NCI-H128 (cell line): ENCODE results near the gene VPS36.
"Not testable (repeated sequence)": the region's sequence is repeated elsewhere in the genome, so short reads cannot be mapped to it uniquely, and the experiment has no call there.

Experiments
- DNase-seq: peaks from one replicate; lab custom pipeline; 2025; ENCODE audit not compliant: unreplicated experiment; lab: John Stamatoyannopoulos, UW

Gene VPS36

DNA sequence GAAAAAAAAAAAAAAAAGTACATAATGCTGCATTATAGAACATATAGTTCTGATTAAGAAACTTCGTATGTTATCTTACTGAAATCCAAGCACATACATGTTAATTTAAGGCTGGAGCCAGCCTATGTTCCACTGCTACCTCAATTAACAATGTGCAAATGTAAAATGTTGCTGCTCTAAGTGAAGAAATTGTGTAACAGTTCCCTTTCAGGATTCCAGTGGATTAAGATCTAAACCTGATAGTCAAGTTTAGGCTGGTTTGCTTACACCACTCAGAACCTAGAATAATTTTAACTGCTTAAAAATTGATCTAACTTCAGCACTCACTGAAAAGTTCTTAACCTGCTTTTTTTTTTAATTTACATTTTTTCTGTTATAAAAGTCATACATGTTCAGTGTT is 4.2 kb downstream of the VPS36 start:
- DNase-seq, result no peak

DNA sequence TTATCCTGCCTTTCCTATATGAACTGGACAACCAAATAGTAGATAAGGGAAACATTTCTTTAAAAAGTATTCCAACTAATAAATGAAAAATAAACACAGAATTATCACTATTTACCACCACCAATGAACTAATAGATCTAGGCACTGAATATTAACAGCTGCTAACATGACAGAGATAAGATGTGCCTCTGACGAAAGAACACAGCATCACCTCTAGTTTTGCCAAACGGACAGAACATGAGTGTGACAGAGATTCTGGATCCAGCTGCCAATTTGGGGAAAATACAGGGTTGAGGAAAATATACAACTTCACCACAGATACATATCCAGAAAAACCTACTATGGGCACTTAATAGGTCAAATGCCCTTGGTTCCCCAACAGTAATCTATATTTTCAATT is 18.0 kb downstream of the VPS36 start:
- DNase-seq, result no peak

DNA sequence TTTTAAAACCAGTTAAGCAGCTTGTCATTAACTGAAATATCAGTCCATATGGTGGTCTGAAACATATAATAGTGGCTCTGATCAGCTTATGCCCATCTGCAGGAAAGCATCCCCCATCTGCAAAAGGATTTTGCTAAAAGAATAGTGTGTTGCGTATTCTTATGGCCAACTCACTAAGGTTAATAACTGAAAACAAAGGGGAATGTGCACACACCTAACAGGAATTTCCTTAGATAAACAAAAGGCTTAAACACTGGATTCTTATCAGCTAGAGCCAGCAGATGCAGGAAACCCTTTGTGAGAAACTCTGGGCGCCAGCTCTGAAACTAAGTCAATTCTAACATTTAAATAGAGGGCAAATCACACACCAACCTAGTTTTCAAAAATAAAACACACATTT is 22.1 kb downstream of the VPS36 start:
- no peak for DNase-seq

DNA sequence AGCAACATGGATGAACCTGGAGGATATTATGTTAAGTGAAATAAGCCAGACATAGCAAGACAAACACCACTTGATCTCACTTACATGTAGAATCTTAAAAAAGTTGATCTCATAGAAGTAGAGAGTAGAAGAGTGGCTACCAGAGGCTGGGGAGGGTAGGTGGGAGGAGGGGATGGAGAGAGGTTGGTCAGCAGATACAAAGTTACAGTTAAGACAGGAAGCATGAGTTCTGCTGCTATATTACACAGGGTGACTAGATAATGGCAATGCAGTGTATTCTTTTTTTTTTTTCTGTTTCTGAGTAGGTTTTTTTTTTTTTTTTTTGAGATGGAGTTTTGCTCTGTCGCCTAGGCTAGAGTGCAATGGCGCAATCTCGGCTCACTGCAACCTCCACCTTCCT is 29.2 kb downstream of the VPS36 start:
- DNase-seq, result no peak

DNA sequence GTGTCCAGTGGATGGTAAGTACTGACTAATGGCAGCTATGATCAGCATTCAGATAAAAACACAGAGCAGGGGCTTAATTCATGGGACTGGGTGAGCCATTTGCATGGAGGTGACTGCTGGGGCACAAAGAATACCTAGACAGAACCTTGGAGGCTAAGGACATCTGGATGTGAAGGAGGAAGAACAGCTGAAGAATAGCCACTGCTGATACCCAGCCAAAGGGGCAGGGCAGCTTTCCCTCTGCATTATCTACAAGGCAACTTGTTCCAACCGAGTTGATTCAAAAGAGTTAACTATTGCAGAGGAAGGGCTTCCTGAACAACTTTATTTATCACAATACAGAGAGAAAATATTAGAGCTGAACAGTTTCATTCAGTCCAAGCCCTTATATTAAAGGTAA is 31.4 kb downstream of the VPS36 start:
- DNase-seq, result no peak

DNA sequence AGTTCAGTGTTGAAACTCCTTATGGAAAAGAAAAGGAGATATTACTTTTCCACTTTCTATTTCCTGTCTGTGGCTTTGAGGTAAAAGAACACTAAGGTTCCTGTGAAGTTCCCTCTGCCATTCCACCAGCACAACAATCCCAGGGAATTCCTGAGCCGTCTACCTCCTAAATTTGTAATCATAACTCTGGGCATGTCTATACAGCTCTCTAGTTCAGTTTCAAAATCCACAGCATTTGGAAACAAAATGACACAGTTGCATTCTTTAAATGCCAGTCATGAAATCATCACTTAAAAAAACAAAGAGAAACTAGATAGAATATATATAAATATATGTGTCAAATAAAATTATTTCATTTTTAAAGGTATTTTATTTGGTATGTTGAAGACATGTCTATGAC is 35.5 kb downstream of the VPS36 start:
- no peak for DNase-seq

DNA sequence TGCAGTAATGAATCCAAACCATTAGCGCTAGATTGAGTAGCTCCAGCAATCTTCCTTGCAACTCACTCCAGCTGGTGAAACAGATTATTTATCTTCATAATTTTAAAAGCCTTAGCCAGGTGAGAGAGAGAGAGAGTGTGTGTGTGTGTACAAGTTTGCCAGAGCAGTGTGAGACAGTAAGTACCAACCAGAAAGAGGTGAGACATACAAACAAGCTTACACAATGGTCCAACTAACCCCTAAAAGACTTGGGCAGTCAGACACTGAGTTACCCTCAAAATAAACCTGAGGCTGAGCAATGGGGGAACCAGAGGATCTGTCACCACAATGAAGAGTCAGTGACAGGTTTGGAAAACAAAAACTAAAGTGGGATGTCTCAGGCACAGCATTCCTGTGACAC is 36.4 kb downstream of the VPS36 start:
- DNase-seq, result no peak

DNA sequence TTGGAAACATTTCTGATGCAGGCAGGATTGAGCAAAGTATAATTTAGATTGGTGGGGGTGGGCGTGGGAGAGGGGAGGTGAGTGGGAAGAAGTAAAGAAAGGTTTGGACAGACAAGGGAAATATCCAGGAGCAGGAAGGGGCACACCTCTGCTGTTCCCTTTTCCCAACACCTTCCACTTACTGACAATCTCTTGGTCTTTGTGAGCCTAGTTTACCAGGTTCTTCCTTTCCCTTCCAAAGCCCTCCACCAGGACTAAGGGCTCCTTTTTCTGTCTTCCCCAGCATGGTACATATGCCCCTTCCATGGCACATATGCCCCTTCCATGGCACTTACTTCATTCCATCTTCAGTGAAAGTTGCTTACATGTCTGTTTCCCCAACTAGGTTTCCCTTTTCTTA is 38.3 kb downstream of the VPS36 start:
- DNase-seq, result no peak

DNA sequence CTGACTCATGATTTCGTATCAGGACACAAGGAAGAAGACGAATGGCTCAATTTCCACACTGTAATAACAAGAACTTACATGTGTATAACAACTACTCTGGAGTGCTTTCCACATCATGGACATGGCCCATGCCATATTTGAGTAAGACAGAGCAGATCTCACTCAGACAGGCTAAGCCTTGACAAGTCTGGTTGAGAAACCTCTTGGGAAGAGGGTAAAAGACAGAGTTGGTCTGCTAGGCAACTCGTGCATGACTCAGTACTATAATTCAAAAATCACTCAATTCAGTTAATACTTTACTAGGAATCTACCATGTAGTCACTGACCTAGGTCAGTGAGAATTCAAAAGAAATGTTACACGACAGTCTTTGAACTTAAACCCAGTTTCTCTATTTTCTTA is 38.8 kb downstream of the VPS36 start:
- DNase-seq, result no peak

DNA sequence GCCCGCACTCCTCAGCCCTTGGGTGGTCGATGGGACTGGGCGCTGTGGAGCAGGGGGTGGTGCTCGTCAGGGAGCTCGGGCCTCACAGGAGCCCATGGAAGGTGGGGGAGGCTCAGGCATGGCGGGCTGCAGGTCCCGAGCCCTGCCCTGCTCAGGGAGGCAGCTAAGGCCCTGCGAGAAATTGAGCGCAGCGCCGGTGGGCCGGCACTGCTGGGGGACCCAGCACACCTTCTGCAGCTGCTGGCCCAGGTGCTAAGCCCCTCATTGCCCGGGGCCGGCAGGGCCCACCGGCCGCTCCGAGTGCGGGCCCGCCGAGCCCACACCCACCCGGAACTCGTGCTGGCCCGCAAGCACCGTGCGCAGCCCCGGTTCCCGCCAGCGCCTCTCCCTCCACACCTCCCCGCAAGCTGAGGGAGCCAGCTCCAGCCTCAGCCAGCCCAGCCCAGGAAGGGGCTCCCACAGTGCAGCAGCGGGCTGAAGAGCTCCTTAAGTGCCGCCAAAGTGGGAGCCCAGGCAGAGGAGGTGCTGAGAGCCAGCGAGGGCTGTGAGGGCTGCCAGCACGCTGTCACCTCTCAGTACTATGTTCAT is 42.3 kb downstream of the VPS36 start:
- not testable (repeated sequence) for DNase-seq

DNA sequence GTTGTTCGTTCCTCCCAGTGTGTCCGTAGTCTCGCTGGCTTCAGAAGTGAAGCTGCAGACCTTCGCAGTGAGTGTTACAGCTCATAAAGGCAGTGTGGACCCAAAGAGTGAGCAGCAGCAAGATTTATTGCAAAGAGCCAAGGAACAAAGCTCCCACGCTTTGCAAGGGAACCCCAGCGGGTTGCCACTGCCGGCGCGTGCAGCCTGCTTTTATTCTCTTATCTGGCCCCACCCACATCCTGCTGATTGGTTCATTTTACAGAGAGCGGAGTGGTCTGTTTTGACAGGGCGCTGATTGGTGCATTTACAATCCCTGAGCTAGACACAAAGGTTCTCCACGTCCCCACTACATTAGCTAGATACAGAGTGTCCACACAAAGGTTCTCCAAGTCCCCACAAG is 43.0 kb downstream of the VPS36 start:
- DNase-seq, result not testable (repeated sequence)

DNA sequence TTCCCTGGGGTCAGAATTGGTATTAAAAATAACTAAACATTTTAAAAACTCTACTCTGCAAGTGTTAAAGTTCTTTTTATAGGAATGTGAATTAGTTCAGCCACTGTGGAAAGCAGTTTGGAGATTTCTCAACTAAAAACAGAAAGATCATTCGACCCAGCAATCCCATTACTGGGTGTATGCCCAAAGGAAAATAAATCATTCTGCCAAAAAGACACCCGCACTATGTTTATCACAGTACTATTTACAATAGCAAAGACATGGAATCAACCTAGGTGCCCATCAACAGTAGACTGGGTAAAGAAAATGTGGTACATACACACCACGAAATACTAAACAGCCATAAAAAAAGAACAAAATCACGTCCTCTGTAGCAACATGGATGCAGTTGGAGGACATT is 43.8 kb downstream of the VPS36 start:
- no peak for DNase-seq

DNA sequence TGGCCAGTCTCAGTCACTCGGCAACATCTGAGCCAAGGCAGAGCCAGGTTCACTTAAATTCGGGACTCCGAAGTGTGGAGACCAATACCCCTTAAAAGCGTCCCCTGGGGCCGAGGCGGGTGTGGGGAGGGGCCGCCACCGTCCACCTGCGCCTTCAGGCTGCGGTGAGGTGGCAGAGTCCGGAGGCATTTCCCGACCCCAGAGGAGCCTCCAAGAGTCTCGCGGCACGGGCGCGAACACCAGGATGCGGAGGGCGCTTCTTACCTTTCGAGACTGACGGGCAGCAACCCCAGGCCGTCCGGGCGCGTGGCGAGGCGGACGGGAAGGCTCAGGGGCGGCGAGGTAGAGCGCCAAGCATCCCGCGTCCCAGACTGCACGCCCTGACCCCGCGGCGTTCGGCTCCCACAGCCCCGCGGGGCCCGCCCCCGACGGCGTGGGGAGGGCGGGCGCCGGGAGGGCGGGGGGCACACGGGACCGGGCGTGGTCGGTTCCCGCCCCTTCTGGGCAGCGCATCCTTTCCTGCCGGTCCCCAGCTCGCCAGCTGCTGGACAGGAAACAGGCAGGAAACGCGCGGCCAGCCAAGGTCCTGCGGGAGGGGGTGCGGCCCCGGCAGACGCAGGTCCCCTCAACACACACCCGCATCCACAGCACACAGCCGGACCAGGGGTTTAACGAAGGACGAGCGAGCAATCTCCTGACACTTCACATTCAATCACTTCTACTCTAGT is 44.5 kb downstream of the VPS36 start, which contains the start of gene THSD1:
Gene THSD1, minus strand, starts transcription at position 406 of the 728 bp plus-strand sequence. CDS start 3,572 bp downstream, outside the sequence.
- DNase-seq, result no peak

DNA sequence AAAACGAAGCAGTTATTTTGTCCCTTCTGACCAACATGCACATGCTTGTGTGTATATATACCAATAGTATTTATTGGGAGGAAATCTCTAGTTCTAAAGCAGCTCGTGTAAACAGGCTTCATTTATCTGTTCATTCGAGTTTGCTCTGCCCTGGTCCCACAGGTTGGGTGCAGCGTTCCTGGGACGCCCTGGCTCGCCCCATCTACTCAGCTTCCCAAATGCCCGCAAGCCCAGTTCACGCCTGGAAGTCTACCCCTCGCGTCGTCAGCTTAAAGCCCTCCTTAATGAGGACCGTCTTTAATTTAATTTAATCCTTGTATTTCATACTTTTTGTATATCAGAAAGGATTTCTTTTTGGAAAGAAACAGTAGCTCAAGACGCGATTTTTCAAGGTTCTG is 45.1 kb downstream of the VPS36 start:
- DNase-seq, result no peak

DNA sequence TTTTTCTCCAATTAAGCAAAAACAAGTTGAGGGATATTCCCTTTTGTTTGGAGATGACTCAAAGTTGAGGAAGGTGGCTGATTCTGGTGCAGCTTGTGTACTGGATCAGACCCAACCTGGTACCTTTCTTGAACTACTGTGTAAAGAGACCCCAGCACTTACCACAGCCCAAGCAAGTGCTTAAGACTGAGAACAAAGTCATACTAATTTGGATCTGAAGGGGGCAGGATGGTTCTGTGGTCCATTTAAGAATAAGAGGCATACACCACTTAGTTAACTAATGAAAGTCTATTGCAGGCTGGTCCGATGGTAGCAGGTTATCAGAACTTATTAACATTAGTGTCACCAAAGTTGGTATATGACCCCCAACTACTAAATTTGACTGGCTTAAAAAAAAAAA is 50.7 kb downstream of the VPS36 start:
- no peak for DNase-seq

DNA sequence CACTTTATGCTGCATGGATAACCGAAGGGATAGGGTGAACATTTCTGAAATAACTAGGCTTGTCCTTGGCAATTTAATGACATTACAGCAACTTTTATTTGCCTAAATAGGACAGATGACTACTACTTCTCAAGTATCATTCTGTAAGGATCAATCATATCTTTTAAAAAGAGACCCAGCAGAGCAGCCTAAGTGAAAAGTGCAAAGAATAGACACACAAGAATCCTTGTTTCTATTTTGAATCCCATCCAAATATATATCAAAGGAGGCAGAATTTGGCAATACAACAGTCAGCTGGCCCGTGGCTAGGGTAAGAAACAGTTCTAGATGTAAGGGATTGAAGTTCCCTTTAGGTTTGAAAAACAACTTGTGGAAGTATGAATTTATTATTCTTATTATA is 51.4 kb downstream of the VPS36 start:
- no peak for DNase-seq

DNA sequence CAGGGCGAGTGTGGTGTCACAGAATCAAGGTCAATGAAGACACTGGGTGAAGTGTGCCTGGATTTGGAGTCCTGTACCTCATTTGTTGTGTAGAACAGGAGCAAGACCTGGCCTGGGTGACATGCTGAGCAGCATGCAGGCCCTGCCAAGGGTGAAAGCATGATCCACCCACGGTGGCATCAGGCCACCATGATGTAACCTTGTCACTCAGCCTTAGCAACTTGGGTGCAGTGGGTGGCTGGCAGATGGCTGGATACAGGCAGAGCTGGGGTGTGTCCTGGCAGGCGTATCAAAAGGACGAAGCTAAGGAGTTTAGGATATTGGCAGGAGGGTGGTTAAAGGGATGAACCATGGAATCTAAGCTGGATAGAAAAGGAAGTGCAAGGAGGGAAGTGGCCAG is 54.7 kb downstream of the VPS36 start:
- DNase-seq, result no peak

DNA sequence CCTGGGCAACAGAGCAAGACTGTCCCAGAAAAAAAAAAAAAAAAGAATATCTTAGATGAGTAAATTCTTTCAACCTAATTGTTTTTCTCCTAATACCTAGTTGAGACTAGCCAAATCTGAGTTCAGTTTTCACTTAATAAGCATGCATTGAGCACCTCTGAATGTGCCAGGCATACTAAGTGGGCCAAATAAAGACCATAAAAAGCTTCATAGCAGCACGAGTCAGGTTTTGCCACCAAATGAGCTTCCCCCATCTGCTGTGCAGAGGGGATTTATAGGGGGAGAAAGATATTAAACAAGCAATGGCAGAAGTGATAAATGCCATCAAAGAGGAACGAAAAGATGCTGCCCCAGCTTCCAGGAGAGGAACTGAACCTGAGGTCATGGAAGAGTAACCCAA is 55.8 kb downstream of the VPS36 start:
- DNase-seq, result no peak

DNA sequence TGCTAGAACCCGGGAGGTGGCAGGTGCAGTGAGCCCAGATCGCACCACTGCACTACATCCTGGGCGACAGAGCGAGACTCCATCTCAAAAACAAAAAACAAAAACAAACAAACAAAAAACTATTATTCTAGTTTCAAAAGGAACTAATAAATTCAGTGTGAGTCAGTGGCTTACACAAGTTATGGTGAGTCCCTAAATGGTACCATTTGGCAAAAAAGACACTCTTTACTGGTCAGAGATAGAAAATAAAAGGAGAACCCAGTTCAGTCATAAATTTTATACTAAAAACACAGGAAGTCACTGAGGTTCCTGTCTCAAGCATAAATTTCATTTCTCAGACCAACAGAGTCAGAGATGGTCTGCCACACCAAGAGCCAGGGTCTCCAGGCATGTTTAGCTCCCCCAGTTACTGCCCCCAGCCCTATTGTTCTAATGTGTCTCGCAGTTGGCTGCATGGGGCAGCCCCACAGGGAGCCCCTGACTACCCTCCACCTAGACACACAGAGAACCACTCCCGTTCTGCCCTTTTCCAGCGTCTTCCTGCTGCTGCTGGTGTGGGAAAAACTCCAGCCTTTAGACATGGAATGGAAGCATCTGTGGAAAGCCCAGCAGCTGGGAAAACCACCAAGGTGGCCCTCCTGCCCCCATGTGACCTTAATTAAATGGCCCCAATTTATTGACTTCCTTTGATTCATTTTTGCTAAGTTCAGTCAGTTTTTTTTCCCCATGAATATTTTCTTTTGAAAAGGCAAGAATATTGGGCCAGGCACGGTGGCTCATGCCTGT is 56.7 kb downstream of the VPS36 start:
- DNase-seq, result no peak

DNA sequence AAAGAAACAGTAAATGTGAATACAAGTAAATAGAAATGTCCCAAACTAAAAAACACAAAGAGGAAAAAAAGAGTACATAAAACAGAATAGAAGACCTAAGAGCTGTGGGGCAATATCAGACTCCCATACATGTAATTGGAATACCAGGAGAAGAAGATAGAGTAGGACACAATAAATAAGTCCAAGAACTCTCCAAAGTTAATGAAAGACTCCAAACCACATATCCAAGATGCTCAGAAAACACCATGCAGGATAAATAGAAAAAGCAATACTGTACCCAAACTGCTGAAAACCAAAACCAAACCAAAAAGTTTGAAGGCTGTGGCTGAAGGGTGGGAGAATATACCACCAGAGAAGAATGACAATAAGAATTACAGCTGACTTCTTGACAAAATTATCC is 62.7 kb downstream of the VPS36 start:
- no peak for DNase-seq

DNA sequence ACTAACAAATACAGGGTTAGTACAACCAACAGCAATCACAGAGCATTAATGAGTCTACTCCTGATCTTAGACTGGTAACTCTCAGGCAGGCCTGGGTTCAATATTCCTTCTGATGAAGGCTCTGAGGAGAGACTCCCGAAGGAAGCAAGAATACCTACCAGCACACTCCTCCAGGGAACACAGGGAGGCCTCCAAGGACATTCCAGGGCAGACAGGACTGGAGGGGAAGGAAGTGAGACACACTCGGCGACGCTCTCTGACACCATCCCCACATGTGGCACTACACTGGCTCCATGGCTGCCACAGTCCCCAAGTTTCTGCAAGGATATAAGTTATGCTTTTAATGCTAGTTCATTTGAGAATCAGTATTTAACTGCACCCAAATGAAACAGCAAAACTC is 64.6 kb downstream of the VPS36 start:
- no peak for DNase-seq

DNA sequence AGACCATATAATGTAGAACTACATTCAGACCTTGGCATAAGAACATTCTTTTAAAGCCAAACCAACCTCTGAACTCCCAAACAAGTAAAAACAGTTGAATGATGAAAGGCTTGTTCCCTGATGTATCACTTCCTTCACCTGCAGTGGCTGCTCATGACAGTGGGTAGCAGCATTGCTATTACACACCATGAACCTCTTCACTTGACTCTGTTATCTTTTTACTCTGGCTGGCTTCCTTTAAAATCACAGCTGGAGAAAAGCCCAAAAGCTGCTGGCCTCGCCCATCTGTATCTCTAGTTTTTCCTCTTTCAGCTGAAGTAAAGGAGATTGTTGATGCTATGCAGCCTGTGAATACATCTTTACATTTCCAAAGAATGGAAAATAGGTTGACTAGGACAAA is 67.1 kb downstream of the VPS36 start:
- DNase-seq, result no peak
